T-cell (primary cell): ENCODE measurements around the gene PRRC2C. TPM values are rescaled to one million over a fixed set of nuclear protein-coding genes. Genes with fewer than 3 reads are reported as not detected.

Experiments
- ATAC-seq, 4 experiments: fragments of 200-7000 bp in 3 of 4; fragments of 150-1000 bp in 1 of 4; cut with Tn5 transposase; replicated peaks in 1 of 4; 1 replicate in 3 of 4; 2 replicates in 1 of 4; pipeline ENCODE4 v1.10.0; 2021; ENCODE audit warnings: moderate library complexity in 3 of 4, mild to moderate bottlenecking in 2 of 4, moderate number of reproducible peaks in 1 of 4
- CTCF ChIA-PET, 2 donors: fragments of 300-600 bp; sonication (Branson Sonifier 250); formaldehyde crosslinking; loops; one replicate each; lab custom pipeline; 2022; ENCODE audit warnings: antibody characterized with exemption in 2 of 2; lab: Charles Lee
- POLR2A ChIA-PET, 2 donors: fragments of 300-600 bp; sonication (Branson Sonifier 250); formaldehyde crosslinking; loops; one replicate each; lab custom pipeline; 2022; ENCODE audit warnings: antibody characterized with exemption in 2 of 2; lab: Charles Lee
- DNase-seq, 35 experiments: peaks; one replicate each; pipeline versions ENCODE4 v3.0.0 to v3.0.0-alpha.2; 2013 to 2023
- H3K27ac ChIP-seq: one replicate; pipeline ENCODE4 v1.5.1; 2013; ENCODE audit warnings: low read length
- H3K27me3 ChIP-seq, 2 experiments: replicated peaks in 1 of 2; 1 replicate in 1 of 2; 2 replicates in 1 of 2; pipeline versions ENCODE4 v1.6.1 to v1.7.0; 2013; ENCODE audit warnings: low read length in 1 of 2, mixed read lengths in 1 of 2; ENCODE audit not compliant: control insufficient read depth in 2 of 2, insufficient read depth in 2 of 2; ENCODE audit errors: extremely low read depth in 1 of 2
- H3K36me3 ChIP-seq, 2 donors: 1 replicate in 1 of 2; 2 replicates in 1 of 2; pipeline versions ENCODE4 v1.6.1 to v1.7.0; 2013; ENCODE audit warnings: low read length in 1 of 2; ENCODE audit not compliant: control insufficient read depth in 2 of 2, insufficient read depth in 1 of 2; ENCODE audit errors: extremely low read depth in 1 of 2
- H3K4me1 ChIP-seq, 2 experiments: 1 replicate in 1 of 2; 2 replicates in 1 of 2; pipeline versions ENCODE4 v1.6.1 to v1.7.0; 2013; ENCODE audit warnings: low read length in 2 of 2, mixed read lengths in 1 of 2; ENCODE audit not compliant: insufficient read depth in 2 of 2, control insufficient read depth in 1 of 2; ENCODE audit errors: extremely low read depth in 1 of 2
- H3K4me3 ChIP-seq, 2 donors: 1 replicate in 1 of 2; 2 replicates in 1 of 2; pipeline versions ENCODE4 v1.5.1 to v1.7.0; 2013; ENCODE audit warnings: mild to moderate bottlenecking in 2 of 2, low read length in 1 of 2, moderate library complexity in 1 of 2; ENCODE audit not compliant: control insufficient read depth in 1 of 2; ENCODE audit errors: extremely low read depth in 1 of 2
- H3K9me3 ChIP-seq: 2 replicates; pipeline ENCODE4 v1.7.0; 2013
- H3K27ac Mint-ChIP-seq, 2 donors: one replicate each; pipeline ENCODE4 v1.8.0; 2020 to 2021; ENCODE audit warnings: mild to moderate bottlenecking in 2 of 2, mixed read lengths in 2 of 2
- H3K27me3 Mint-ChIP-seq, 2 donors: one replicate each; pipeline ENCODE4 v1.8.0; 2021 to 2022; ENCODE audit warnings: mixed read lengths in 2 of 2
- H3K36me3 Mint-ChIP-seq: one replicate; pipeline ENCODE4 v1.8.0; 2021; ENCODE audit warnings: mixed read lengths
- H3K4me1 Mint-ChIP-seq, 3 donors: one replicate each; pipeline ENCODE4 v1.8.0; 2020 to 2022; ENCODE audit warnings: mixed read lengths in 3 of 3, mild to moderate bottlenecking in 1 of 3
- H3K4me3 Mint-ChIP-seq, 3 donors: one replicate each; pipeline ENCODE4 v1.8.0; 2020 to 2022; ENCODE audit warnings: mild to moderate bottlenecking in 3 of 3, mixed read lengths in 3 of 3, moderate library complexity in 3 of 3
- H3K9me3 Mint-ChIP-seq, 3 donors: one replicate each; pipeline ENCODE4 v1.8.0; 2020 to 2022; ENCODE audit warnings: mixed read lengths in 3 of 3
- WGBS: methylation state at CpG from one replicate; pipeline ENCODE4 v1.1.5; 2013; ENCODE audit warnings: missing lambda C conversion rate; ENCODE audit not compliant: insufficient coverage; 5-methylcytosine and 5-hydroxymethylcytosine counted together
- total RNA-seq, 35 experiments: library from RNA in 6 of 35; stranded (reverse) in 6 of 35; fragments of 120-200 nt in 1 of 35; gene quantifications; one replicate each; pipeline versions ENCODE4 v1.2.1 to v1.2.4 and lab custom pipeline; 2013 to 2026

Gene PRRC2C
- total RNA-seq, 5 donors from 2014 or later (not counting 1 experiment from before 2014, with no cell fraction given), result 229 to 340 (median 259) TPM

DNA sequence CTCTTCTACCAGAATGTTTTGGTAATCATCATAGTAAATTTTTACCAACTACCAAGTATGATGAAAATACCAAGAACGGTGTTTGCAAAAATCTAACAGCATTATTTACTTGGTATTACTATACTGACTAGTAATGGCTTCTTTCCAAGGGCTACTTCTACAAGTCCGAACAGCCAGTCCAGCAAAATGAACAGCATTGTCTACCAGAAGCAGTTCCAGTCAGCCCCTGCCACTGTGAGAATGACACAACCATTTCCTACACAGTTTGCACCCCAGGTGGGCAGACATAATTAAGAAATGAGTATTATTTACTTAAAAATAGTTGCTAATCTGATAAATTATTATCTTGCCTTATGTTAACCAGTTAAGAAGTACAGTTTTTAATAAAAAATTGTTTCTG lies 102.9 kb downstream of the PRRC2C start:
- Mint-ChIP-seq H3K4me1 (peaks cover 0 to 1% (median 0%) of the 10 kb centered on the region in 3 donors), H3K4me3 (no peak overlapping the region), H3K36me3 (peaks cover 71% of the 10 kb centered on the region), H3K9me3 (no peaks in the 10 kb centered on the region), H3K27ac (no peak overlapping the region), H3K27me3 (no peaks in the 10 kb centered on the region)
- no peaks in the 10 kb centered on the region for H3K9me3 ChIP-seq
- H3K27me3 ChIP-seq, result no peaks in the 10 kb centered on the region
- ChIA-PET POLR2A (no interaction called here), CTCF (no interaction called here)
- H3K4me3 ChIP-seq, result no peak overlapping the region
- no peak for DNase-seq
- H3K27ac ChIP-seq, result no peak overlapping the region
- no peaks in the 10 kb centered on the region for H3K4me1 ChIP-seq
- H3K36me3 ChIP-seq, result peaks cover 13 to 93% of the 10 kb centered on the region in 2 donors
- WGBS, result 100% methylated on average over 1 of the region's 2 CpGs
- no peak for ATAC-seq

GRCh38 chr1:171590022-171590421 lies 104.7 kb downstream of the PRRC2C start:
- Mint-ChIP-seq H3K27me3 (no peaks in the 10 kb centered on the region), H3K36me3 (peaks cover 67% of the 10 kb centered on the region), H3K4me1 (peaks cover 0 to 1% (median 0%) of the 10 kb centered on the region in 3 donors), H3K4me3 (no peak overlapping the region), H3K9me3 (no peaks in the 10 kb centered on the region), H3K27ac (peak overlapping the region in 1 of 2 donors; percentile 4)
- Histone ChIP-seq H3K9me3 (no peaks in the 10 kb centered on the region), H3K27ac (no peak overlapping the region), H3K4me3 (no peak overlapping the region), H3K36me3 (peaks cover 13 to 80% of the 10 kb centered on the region in 2 donors), H3K4me1 (no peaks in the 10 kb centered on the region), H3K27me3 (no peaks in the 10 kb centered on the region)
- WGBS, result 100% methylated on average over 1 of the region's 1 CpG
- DNase-seq (no peak), ATAC-seq (no peak)
- CTCF ChIA-PET, result no interaction called here
- POLR2A ChIA-PET, result interaction anchor here in 1 of 2 donors (0.7 kb wide), 1 partner anchor 86 kb away, joined by 8 read pairs; no protein-coding TSS in a partner anchor

DNA sequence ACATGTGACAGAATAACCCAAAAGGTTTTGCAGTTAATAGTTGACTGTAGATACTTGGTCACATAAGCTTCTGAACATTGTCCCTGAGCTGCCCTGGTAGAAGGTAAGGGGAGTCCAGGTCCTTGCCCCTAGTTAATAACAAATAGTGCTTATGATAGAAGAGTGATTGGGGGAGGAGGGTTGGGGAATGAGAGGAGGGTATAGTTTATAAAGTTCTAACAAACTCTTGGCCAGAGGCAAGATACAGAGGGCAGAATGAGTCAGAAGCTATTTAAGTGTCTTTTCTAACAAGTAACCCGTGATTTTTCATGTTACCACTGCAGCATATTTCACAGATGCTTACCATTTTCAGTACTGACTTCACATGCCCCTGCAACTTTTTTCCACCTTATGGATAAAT lies 110.0 kb downstream of the PRRC2C start:
- no peaks in the 10 kb centered on the region for H3K9me3 ChIP-seq
- Mint-ChIP-seq H3K9me3 (peaks cover 0 to 4% (median 0%) of the 10 kb centered on the region in 3 donors), H3K27me3 (no peaks in the 10 kb centered on the region), H3K27ac (peak overlapping the region in 1 of 2 donors; percentile 35), H3K4me1 (peaks cover 0 to 5% (median 0%) of the 10 kb centered on the region in 3 donors), H3K4me3 (no peak overlapping the region), H3K36me3 (peaks cover 36% of the 10 kb centered on the region)
- ChIA-PET CTCF (no interaction called here), POLR2A (no interaction called here)
- no CpG with 5 or more reads among the region's 1 CpG for WGBS
- H3K4me1 ChIP-seq, result no peaks in the 10 kb centered on the region
- DNase-seq, result no peak
- H3K4me3 ChIP-seq, result no peak overlapping the region
- no peak overlapping the region for H3K27ac ChIP-seq
- no peak for ATAC-seq
- H3K27me3 ChIP-seq, result no peaks in the 10 kb centered on the region
- H3K36me3 ChIP-seq, result peaks cover 0 to 33% of the 10 kb centered on the region in 2 donors

DNA sequence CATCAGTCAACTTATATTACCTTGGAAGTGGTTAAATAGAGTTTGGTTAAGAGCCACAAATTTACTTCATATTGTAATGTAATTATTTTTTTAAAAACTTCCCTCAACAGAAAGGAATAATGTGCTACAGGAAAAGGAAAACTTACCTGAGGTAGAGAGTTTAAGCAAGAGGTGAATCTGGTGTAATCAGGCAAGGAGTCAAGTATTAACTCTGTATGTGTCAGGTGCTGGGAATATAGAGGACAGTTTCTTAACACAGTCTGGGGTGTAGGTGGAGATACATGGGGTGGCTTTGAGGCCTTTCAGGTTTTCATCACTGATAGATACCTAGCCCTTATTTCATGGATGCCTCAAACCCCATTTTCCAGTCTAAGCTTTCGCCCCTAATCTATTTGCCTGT lies 110.8 kb downstream of the PRRC2C start:
- Mint-ChIP-seq H3K4me3 (no peak overlapping the region), H3K27me3 (no peaks in the 10 kb centered on the region), H3K36me3 (peaks cover 28% of the 10 kb centered on the region), H3K27ac (peak overlapping the region; percentile 11 to 56), H3K9me3 (peaks cover 0 to 4% (median 0%) of the 10 kb centered on the region in 3 donors), H3K4me1 (peaks cover 0 to 5% (median 0%) of the 10 kb centered on the region in 3 donors)
- Histone ChIP-seq H3K4me1 (no peaks in the 10 kb centered on the region), H3K27ac (no peak overlapping the region), H3K27me3 (no peaks in the 10 kb centered on the region), H3K4me3 (no peak overlapping the region), H3K36me3 (peaks cover 0 to 25% of the 10 kb centered on the region in 2 donors), H3K9me3 (no peaks in the 10 kb centered on the region)
- DNase-seq (no peak), ATAC-seq (no peak)
- no CpG with 5 or more reads among the region's 1 CpG for WGBS
- ChIA-PET POLR2A (no interaction called here), CTCF (no interaction called here)

DNA sequence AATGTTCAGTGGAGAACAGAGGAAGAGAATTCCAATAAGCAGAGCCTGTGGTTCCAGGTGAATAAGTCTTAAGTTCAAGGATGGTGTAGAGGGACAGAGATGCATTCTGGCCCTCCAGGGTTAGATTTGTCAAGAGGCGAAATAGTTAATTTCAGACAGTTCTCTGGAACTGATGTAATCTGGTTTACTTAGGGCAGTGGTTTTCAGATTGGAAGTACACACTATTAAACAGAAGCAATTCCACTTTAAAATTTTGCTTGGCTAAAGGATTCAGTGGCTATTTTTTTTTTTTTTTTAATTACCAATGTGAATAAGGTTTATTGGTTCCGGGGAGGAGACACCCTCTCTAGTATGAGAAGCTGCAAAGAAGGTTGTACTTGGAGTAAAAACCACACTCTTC lies 111.4 kb downstream of the PRRC2C start:
- POLR2A ChIA-PET, result no interaction called here
- H3K36me3 ChIP-seq, result peaks cover 0 to 19% of the 10 kb centered on the region in 2 donors
- Mint-ChIP-seq H3K4me3 (no peak overlapping the region), H3K36me3 (peaks cover 22% of the 10 kb centered on the region), H3K9me3 (peaks cover 0 to 4% (median 0%) of the 10 kb centered on the region in 3 donors), H3K27ac (no peak overlapping the region), H3K27me3 (no peaks in the 10 kb centered on the region), H3K4me1 (peaks cover 0 to 5% (median 0%) of the 10 kb centered on the region in 3 donors)
- no CpG with 5 or more reads among the region's 2 CpGs for WGBS
- ATAC-seq, result no peak
- no peak overlapping the region for H3K27ac ChIP-seq
- H3K4me3 ChIP-seq, result no peak overlapping the region
- no peaks in the 10 kb centered on the region for H3K4me1 ChIP-seq
- DNase-seq, result no peak
- H3K9me3 ChIP-seq, result no peaks in the 10 kb centered on the region
- CTCF ChIA-PET, result no interaction called here
- no peaks in the 10 kb centered on the region for H3K27me3 ChIP-seq

DNA sequence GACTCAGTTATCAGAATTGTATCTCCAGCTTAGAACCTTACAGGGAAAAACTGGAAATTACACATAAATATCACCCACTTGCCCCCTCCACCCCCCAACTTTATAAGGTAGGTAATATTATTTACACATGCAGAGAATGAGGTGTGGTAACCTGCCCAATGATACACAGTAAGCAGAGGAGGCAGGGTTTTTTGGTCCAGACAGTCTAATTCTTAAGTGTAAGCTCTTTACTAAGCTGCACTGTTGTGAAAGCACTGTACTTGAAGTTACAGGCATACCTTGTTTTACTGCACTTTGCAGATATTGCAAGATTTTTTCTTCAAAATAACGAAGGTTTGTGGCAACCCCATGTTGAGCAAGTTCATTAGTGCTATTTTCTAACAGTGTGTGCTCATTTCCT lies 111.9 kb downstream of the PRRC2C start:
- Mint-ChIP-seq H3K27me3 (no peaks in the 10 kb centered on the region), H3K36me3 (peaks cover 17% of the 10 kb centered on the region), H3K27ac (no peak overlapping the region)

More for the DNA sequence above, 111.9 kb downstream of the PRRC2C start:
- WGBS, result no CpG with 5 or more reads among the region's 1 CpG
- ChIA-PET CTCF (no interaction called here), POLR2A (interaction anchor here in 1 of 2 donors (0.7 kb wide), 1 partner anchor 1033 kb away, joined by 3 read pairs; no protein-coding TSS in a partner anchor)
- Mint-ChIP-seq H3K4me1 (peaks cover 0 to 5% (median 0%) of the 10 kb centered on the region in 3 donors), H3K4me3 (no peak overlapping the region), H3K9me3 (peaks cover 0 to 4% (median 0%) of the 10 kb centered on the region in 3 donors)
- ATAC-seq (no peak), DNase-seq (no peak)
- Histone ChIP-seq H3K9me3 (no peaks in the 10 kb centered on the region), H3K36me3 (peaks cover 0 to 14% of the 10 kb centered on the region in 2 donors), H3K27me3 (no peaks in the 10 kb centered on the region), H3K27ac (no peak overlapping the region), H3K4me3 (no peak overlapping the region), H3K4me1 (no peaks in the 10 kb centered on the region)
